Measurements from ENCODE around the gene SUPT5H. TPM values are rescaled to one million over a fixed set of nuclear protein-coding genes. Genes with fewer than 3 reads are reported as not detected.

SUPT5H gene
- total RNA-seq, 4 donors from 2014 or later: 87.6 to 101 (median 91.5) TPM

DNA sequence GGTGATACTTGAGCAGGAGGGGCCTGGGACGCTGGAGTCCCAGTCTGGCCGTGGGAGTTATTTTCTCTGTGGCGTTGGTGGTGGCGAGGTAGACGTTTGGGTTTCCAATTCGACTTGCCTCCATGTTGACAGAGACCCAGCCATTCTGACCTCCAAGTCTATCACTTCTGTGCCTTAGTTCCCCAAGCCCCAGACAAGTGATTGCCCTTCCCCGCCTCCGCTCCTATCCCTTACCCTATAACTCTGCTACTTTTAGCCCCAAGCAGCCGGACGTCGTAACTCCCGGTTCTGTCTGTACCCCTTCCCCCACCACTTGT, 35.8 kb downstream of the SUPT5H start:
- 0% methylated on average over 10 of the region's 12 CpGs for WGBS
- intact Hi-C loops (cut with DNase I): no loop called here

GRCh38 chr19:39481676-39482075, 36.3 kb downstream of the SUPT5H start:
- WGBS: 78% methylated on average over 5 of the region's 11 CpGs
- no peak for DNase-seq (ENCODE audit: extremely low spot score)
- no peaks in the 10 kb centered on the region for H3K9me3 ChIP-seq
- intact Hi-C loops (cut with DNase I): no loop called here
- peak overlapping the region; percentile 66 to 97 (median 82) for H3K4me3 ChIP-seq
- H3K36me3 ChIP-seq: peaks cover 23 to 47% (median 36%) of the 10 kb centered on the region in 4 donors
- H3K27ac ChIP-seq (replicated peaks in 1 of 4): peak overlapping the region in 1 of 4 donors; percentile 77
- H3K27me3 ChIP-seq: no peaks in the 10 kb centered on the region
- H3K4me1 ChIP-seq: peaks cover 15 to 32% (median 18%) of the 10 kb centered on the region in 4 donors
- TF ChIP-seq POLR2AphosphoS5 (IDR thresholded peaks at IDR 0.05) (no peak), CTCF (IDR thresholded peaks at IDR 0.05) (no peak), POLR2A (IDR thresholded peaks at IDR 0.05; ENCODE audit: low read depth) (no peak), EP300 (IDR thresholded peaks at IDR 0.05) (no peak)

More for the DNA sequence above, 35.8 kb downstream of the SUPT5H start:
- Histone ChIP-seq H3K27ac (replicated peaks in 1 of 4) (peak overlapping the region; percentile 75 to 87 (median 81)), H3K27me3 (no peaks in the 10 kb centered on the region), H3K36me3 (peaks cover 18 to 47% (median 35%) of the 10 kb centered on the region in 4 donors), H3K4me3 (peak overlapping the region; percentile 66 to 97 (median 82)), H3K4me1 (peaks cover 15 to 32% (median 18%) of the 10 kb centered on the region in 4 donors), H3K9me3 (no peaks in the 10 kb centered on the region)
- no peak for TF ChIP-seq POLR2A (IDR thresholded peaks at IDR 0.05; ENCODE audit: low read depth)
- TF ChIP-seq EP300 (IDR thresholded peaks at IDR 0.05): no peak
- TF ChIP-seq CTCF (IDR thresholded peaks at IDR 0.05): no peak
- no peak for TF ChIP-seq POLR2AphosphoS5 (IDR thresholded peaks at IDR 0.05)
- no peak for DNase-seq (ENCODE audit: extremely low spot score)

GRCh38 chr19:39483141-39483540, 37.8 kb downstream of the SUPT5H start:
- Histone ChIP-seq H3K4me3 (no peak overlapping the region), H3K9me3 (no peaks in the 10 kb centered on the region), H3K4me1 (peaks cover 15 to 32% (median 18%) of the 10 kb centered on the region in 4 donors), H3K36me3 (peaks cover 29 to 56% (median 50%) of the 10 kb centered on the region in 4 donors), H3K27ac (replicated peaks in 1 of 4) (no peak overlapping the region), H3K27me3 (no peaks in the 10 kb centered on the region)
- 69% methylated on average over 6 of the region's 6 CpGs for WGBS
- intact Hi-C loops (cut with DNase I): no loop called here
- TF ChIP-seq EP300 (IDR thresholded peaks at IDR 0.05) (no peak), CTCF (IDR thresholded peaks at IDR 0.05) (no peak), POLR2AphosphoS5 (IDR thresholded peaks at IDR 0.05) (no peak), POLR2A (IDR thresholded peaks at IDR 0.05; ENCODE audit: low read depth) (no peak)
- DNase-seq (ENCODE audit: extremely low spot score): no peak

DNA sequence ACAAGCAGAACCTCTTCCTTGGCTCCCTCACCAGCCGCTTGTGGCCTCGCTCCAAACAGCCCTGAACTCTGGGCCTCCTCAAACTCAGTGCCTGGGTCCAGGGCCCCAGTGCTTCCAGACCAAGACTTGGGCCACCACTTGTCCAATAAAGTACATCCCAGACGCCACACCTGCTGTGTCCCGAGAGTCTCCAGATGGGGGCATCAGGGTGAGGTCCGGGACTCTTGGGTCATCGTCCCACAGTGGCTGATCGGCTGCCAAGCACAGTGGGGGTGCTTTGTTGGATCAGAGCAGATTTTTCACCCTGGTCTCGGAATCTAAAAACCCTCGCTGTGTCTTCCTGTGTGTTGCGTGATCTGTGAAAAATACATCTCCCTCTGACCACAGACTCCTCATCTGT, 44.4 kb downstream of the SUPT5H start:
- H3K4me1 ChIP-seq: no peaks in the 10 kb centered on the region
- no peak for DNase-seq (ENCODE audit: extremely low spot score)
- TF ChIP-seq POLR2AphosphoS5 (IDR thresholded peaks at IDR 0.05): no peak
- no peak for TF ChIP-seq EP300 (IDR thresholded peaks at IDR 0.05)
- no peak for TF ChIP-seq CTCF (IDR thresholded peaks at IDR 0.05)
- TF ChIP-seq POLR2A (IDR thresholded peaks at IDR 0.05; ENCODE audit: low read depth): no peak
- no peaks in the 10 kb centered on the region for H3K27me3 ChIP-seq
- peaks cover 44 to 77% (median 67%) of the 10 kb centered on the region in 4 donors for H3K36me3 ChIP-seq
- no peak overlapping the region for H3K27ac ChIP-seq (replicated peaks in 1 of 4)
- no peaks in the 10 kb centered on the region for H3K9me3 ChIP-seq
- H3K4me3 ChIP-seq: no peak overlapping the region
- intact Hi-C loops (cut with DNase I): no loop called here
- 83% methylated on average over 7 of the region's 10 CpGs for WGBS

DNA sequence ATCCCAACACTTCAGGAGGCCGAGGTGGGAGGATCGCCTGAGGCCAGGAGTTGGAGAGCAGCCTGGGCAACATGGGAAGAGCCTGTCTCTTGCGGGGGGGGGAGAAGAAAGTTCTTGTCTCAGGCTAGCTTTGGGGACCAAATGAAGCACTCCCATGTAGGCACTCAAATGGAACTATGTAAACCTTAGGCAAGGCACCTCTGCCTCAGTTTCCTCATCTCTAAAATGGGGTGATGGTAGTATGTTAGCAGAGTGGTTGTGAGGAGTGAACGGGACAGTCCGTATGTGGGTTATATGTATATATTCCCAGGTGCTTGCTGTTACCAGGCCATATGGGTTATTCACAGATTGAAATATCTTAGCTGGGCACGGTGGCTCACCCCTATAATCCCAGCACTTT, 46.8 kb downstream of the SUPT5H start:
- H3K4me1 ChIP-seq: no peaks in the 10 kb centered on the region
- H3K9me3 ChIP-seq: no peaks in the 10 kb centered on the region
- no peak for DNase-seq (ENCODE audit: extremely low spot score)
- WGBS: 85% methylated on average over 6 of the region's 6 CpGs
- TF ChIP-seq POLR2A (IDR thresholded peaks at IDR 0.05; ENCODE audit: low read depth) (no peak), EP300 (IDR thresholded peaks at IDR 0.05) (no peak), CTCF (IDR thresholded peaks at IDR 0.05) (no peak), POLR2AphosphoS5 (IDR thresholded peaks at IDR 0.05) (no peak)
- no peak overlapping the region for H3K4me3 ChIP-seq
- no peak overlapping the region for H3K27ac ChIP-seq (replicated peaks in 1 of 4)
- intact Hi-C loops (cut with DNase I): no loop called here
- peaks cover 0 to 15% (median 3%) of the 10 kb centered on the region in 4 donors for H3K27me3 ChIP-seq
- peaks cover 29 to 52% (median 43%) of the 10 kb centered on the region in 4 donors for H3K36me3 ChIP-seq
